Measurements from ENCODE around the gene MLPH. TPM values are rescaled to one million over a fixed set of nuclear protein-coding genes. Genes with fewer than 3 reads are reported as not detected.

The MLPH gene
- polyA plus RNA-seq, 1 of the 3 experiments (the other 2 are of a cell fraction): 93.6 TPM

- no peak overlapping the region for H3K9ac ChIP-seq
- H4K20me1 ChIP-seq (ENCODE audit: insufficient read depth): no peaks in the 10 kb centered on the region
- H3K79me2 ChIP-seq (ENCODE audit: insufficient read depth): no peaks in the 10 kb centered on the region
- POLR2A ChIA-PET: no interaction called here
- H3K4me2 ChIP-seq: no peak overlapping the region
- peaks cover 53% of the 10 kb centered on the region for H3F3A ChIP-seq (replicated peaks; ENCODE audit: insufficient read depth)
- no peak overlapping the region for H3K27ac ChIP-seq (ENCODE audit: low read depth in 2 of 2, low read length in 1 of 2)
- TF ChIP-seq RAD21 (IDR thresholded peaks at IDR 0.05; ENCODE audit: low read length): no peak
- TF ChIP-seq CTCF (IDR thresholded peaks at IDR 0.05): no peak
- TF ChIP-seq ZBTB33 (IDR thresholded peaks at IDR 0.05; ENCODE audit: borderline replicate concordance, low read depth): no peak
- no peak for TF ChIP-seq MAX (IDR thresholded peaks at IDR 0.05; ENCODE audit: low read depth)
- TF ChIP-seq PBX3 (IDR thresholded peaks at IDR 0.05): no peak
- TF ChIP-seq TAF1 (IDR thresholded peaks at IDR 0.05; ENCODE audit: borderline replicate concordance, low read depth, low read length): no peak
- no peak for TF ChIP-seq RFX5 (IDR thresholded peaks at IDR 0.05; ENCODE audit: low read length)
- no peak for TF ChIP-seq GATA2 (CRISPR knock-in tag; IDR thresholded peaks at IDR 0.05)
- no peak for TF ChIP-seq RCOR1 (IDR thresholded peaks at IDR 0.05; ENCODE audit: low read length)
- H3K4me1 ChIP-seq (ENCODE audit: control insufficient read depth in 1 of 2, insufficient read depth in 2 of 2, low read depth in 1 of 2, low read length in 1 of 2): peaks cover 0 to 6% of the 10 kb centered on the region in 2 experiments; a peak in 1 of 4 replicates
- no peak overlapping the region for H3K4me3 ChIP-seq (ENCODE audit: low read depth in 2 of 2, low read length in 1 of 2)
- CTCF ChIA-PET: interaction anchor here (1.2 to 2.8 kb wide), 5 partner anchors 17 to 433 kb away, joined by 3 to 16 read pairs (median 4); no protein-coding TSS in a partner anchor
- WGBS (ENCODE audit: low lambda C conversion rate): 100% methylated on average over 1 of the region's 1 CpG
- no peaks in the 10 kb centered on the region for H3K9me2 ChIP-seq
- no peaks in the 10 kb centered on the region for H3K27me3 ChIP-seq (ENCODE audit: insufficient read depth)
- H2AFZ ChIP-seq (ENCODE audit: low read depth): no peak overlapping the region
- peaks cover 10 to 66% of the 10 kb centered on the region in 2 experiments for H3K36me3 ChIP-seq (replicated peaks in 1 of 2; ENCODE audit: control insufficient read depth in 1 of 2, insufficient read depth in 2 of 2, low read length in 1 of 2)
- peaks cover 14% of the 10 kb centered on the region for H3K9me3 ChIP-seq
- DNase-seq: no peak
Observed at GRCh38 chr2:237555560-237555959, 68.5 kb downstream of the MLPH start.

GRCh38 chr2:237556773-237557632 lies 70.0 kb downstream of the MLPH start:
- ChIA-PET POLR2A (no interaction called here), CTCF (interaction anchor here (4.5 to 8.2 kb wide), 2 partner anchors 15 to 44 kb away, joined by 24 to 59 read pairs; no protein-coding TSS in a partner anchor)
- H3K27me3 ChIP-seq (ENCODE audit: insufficient read depth): no peaks in the 10 kb centered on the region
- peaks cover 46% of the 10 kb centered on the region for H3F3A ChIP-seq (replicated peaks; ENCODE audit: insufficient read depth)
- no peak overlapping the region for H2AFZ ChIP-seq (ENCODE audit: low read depth)
- H3K4me2 ChIP-seq: no peak overlapping the region
- H3K36me3 ChIP-seq (replicated peaks in 1 of 2; ENCODE audit: control insufficient read depth in 1 of 2, insufficient read depth in 2 of 2, low read length in 1 of 2): peaks cover 10 to 52% of the 10 kb centered on the region in 2 experiments
- WGBS (ENCODE audit: low lambda C conversion rate): 76% methylated on average over 11 of the region's 11 CpGs
- H3K4me1 ChIP-seq (ENCODE audit: control insufficient read depth in 1 of 2, insufficient read depth in 2 of 2, low read depth in 1 of 2, low read length in 1 of 2): peaks cover 0 to 6% of the 10 kb centered on the region in 2 experiments; a peak in 1 of 4 replicates
- H4K20me1 ChIP-seq (ENCODE audit: insufficient read depth): no peaks in the 10 kb centered on the region
- H3K4me3 ChIP-seq (ENCODE audit: low read depth in 2 of 2, low read length in 1 of 2): no peak overlapping the region
- H3K9me3 ChIP-seq: peaks cover 14% of the 10 kb centered on the region
- H3K27ac ChIP-seq (ENCODE audit: low read depth in 2 of 2, low read length in 1 of 2): no peak overlapping the region
- no peaks in the 10 kb centered on the region for H3K9me2 ChIP-seq
- TF ChIP-seq NRF1 (IDR thresholded peaks at IDR 0.05; ENCODE audit: low read depth, low read length) (no peak), ZBTB33 (IDR thresholded peaks at IDR 0.05; ENCODE audit: borderline replicate concordance, low read depth) (no peak), GATA2 (CRISPR knock-in tag; IDR thresholded peaks at IDR 0.05) (no peak)
- DNase-seq: no peak
- no peak overlapping the region for H3K9ac ChIP-seq
- H3K79me2 ChIP-seq (ENCODE audit: insufficient read depth): no peaks in the 10 kb centered on the region
